Stimulated activated CD8-positive, alpha-beta memory T cell treated with anti-CD3 and anti-CD28 coated beads, Interleukin-4, amount 100 ng/mL, for 1 hour (primary cell): ENCODE measurements around the gene CNTROB.
A peak's percentile ranks its signal among the peaks of the same experiment; 100 is the strongest.

Experiments used
- DNase-seq, 2 donors: peaks; one replicate each; pipeline ENCODE4 v3.0.0-alpha.2; 2020; ENCODE audit warnings: low read depth in 2 of 2, low spot score in 1 of 2

Gene CNTROB, protein sequence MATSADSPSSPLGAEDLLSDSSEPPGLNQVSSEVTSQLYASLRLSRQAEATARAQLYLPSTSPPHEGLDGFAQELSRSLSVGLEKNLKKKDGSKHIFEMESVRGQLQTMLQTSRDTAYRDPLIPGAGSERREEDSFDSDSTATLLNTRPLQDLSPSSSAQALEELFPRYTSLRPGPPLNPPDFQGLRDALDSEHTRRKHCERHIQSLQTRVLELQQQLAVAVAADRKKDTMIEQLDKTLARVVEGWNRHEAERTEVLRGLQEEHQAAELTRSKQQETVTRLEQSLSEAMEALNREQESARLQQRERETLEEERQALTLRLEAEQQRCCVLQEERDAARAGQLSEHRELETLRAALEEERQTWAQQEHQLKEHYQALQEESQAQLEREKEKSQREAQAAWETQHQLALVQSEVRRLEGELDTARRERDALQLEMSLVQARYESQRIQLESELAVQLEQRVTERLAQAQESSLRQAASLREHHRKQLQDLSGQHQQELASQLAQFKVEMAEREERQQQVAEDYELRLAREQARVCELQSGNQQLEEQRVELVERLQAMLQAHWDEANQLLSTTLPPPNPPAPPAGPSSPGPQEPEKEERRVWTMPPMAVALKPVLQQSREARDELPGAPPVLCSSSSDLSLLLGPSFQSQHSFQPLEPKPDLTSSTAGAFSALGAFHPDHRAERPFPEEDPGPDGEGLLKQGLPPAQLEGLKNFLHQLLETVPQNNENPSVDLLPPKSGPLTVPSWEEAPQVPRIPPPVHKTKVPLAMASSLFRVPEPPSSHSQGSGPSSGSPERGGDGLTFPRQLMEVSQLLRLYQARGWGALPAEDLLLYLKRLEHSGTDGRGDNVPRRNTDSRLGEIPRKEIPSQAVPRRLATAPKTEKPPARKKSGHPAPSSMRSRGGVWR

DNA sequence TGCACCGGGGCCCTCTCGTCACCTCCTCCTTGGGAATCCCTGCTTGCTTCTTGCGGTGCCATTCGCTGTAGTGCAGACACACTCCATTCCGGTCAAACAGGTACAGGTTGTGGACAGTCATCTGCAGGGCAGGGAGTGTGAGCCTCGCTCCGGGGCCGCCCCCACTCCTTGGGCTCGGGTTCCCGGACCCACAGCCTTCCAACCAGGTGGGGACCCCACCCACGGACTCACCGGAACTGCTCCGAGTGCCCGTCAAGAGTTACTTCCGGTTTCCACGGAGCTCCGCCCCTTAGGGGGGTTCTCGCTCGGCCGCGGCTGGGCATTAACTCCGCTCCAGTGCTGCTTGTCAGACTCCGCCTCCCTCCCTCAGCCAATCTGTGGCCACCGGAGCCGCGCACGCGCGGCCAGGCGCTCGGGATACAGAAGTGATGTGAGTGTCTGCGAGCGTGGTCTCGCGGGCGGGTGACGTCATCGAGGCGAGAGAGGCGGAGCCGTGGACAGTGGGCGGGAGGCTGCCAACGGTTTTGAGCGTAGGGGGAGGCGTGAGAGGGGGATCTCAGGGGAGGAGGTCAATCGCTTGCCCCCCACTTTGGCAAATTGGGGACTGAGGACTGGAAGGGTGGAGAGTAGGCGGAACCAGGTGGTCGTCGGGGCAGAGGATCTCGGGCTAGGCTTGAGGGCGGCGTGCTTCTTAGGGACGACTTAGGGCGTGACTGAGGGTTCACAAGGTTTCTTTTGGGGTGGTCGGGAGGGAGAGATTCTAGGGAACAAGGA, at the start of gene CNTROB, which contains the start of gene TRAPPC1:
Gene CNTROB, plus strand, starts transcription at position 498 of the 774 bp plus-strand sequence. CDS start 874 bp downstream, outside the sequence.
Gene TRAPPC1, minus strand, starts transcription at position 238 of the 774 bp plus-strand sequence. Its CDS starts 117 bp downstream, at position 121.
- peak; percentile 98 to 99 for DNase-seq

DNA sequence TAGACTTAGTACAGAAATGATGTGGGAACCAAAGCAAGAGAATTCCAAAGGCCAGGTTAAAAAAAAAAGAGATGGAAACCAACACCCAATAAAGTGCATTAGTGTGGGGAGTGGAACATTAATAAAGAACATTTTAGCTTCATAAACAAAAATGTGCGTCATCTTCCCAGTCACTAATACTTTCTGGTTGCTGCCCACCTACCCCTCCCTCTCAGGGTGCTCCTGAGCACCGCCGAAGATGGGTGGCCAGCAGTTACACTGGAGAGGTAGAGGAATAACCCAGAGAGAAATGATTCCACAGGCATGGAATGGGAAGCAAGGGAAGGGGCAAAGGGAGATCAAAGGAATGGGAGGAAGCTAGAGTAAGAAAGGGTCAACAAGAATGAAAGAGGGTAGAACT, 49.4 kb upstream of the CNTROB start:
- no peak for DNase-seq

DNA sequence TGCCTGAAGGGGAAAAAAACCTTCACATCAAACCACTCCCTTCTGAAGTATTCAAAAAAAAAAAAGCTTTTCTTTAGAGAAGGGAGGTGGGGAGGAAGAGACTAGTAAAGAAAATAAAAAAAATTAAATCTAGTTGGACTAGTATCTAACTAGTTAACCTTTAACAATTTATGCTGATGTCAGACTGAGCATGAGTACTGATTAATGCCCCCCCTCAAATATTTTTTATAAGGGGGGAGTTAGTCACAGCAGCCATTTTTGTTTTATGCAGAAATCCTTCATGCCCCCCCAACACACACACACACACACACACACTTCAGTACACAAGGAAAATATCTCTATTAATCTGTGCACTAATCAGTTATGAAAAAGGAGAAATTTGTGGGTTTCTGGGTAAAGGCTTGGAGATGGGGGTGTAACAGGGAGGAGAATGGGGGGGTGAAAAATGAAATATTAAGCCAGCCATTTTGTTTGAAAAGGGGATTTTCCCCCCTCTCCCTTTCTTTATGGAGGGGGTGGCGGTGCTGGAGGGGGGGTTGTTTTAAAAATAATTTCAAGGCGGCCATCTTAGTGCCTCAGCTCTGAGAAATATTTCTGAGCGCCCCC, 48.1 kb upstream of the CNTROB start:
- DNase-seq, result no peak

DNA sequence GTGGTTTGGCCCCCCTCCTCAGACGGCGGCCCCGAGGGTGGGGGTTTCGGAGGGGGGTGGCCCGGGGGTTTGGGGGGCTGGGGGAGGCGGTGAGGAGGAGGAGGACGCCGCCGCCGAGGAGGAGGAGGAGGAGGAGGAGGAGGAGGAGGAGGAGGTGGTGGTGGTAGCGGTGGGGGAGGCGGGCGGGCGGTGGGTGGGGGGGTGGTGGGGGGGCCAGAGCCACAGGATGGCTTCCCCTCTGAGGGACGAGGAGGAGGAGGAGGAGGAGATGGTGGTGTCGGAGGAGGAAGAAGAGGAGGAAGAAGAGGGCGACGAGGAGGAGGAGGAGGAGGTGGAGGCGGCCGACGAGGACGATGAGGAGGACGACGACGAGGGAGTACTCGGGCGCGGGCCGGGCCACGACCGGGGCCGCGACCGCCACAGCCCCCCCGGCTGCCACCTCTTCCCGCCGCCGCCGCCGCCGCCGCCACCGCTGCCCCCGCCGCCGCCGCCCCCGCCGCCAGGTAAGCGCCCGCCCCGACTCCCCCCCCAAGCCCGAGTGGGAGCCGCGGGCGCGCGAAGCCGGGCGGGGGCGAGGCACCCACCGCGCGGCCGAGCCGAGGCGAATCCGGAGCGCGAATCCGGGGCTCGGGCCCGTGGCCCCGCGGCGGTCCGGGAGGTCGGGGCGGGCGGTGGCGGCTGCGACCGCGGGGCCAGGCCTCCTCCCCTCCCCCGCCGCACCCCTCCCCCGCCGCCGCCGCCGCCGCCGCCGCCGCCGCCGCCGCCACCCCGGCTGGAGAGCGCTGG, 47.2 kb upstream of the CNTROB start:
- DNase-seq, result peak in 1 of 2 donors; percentile 15

DNA sequence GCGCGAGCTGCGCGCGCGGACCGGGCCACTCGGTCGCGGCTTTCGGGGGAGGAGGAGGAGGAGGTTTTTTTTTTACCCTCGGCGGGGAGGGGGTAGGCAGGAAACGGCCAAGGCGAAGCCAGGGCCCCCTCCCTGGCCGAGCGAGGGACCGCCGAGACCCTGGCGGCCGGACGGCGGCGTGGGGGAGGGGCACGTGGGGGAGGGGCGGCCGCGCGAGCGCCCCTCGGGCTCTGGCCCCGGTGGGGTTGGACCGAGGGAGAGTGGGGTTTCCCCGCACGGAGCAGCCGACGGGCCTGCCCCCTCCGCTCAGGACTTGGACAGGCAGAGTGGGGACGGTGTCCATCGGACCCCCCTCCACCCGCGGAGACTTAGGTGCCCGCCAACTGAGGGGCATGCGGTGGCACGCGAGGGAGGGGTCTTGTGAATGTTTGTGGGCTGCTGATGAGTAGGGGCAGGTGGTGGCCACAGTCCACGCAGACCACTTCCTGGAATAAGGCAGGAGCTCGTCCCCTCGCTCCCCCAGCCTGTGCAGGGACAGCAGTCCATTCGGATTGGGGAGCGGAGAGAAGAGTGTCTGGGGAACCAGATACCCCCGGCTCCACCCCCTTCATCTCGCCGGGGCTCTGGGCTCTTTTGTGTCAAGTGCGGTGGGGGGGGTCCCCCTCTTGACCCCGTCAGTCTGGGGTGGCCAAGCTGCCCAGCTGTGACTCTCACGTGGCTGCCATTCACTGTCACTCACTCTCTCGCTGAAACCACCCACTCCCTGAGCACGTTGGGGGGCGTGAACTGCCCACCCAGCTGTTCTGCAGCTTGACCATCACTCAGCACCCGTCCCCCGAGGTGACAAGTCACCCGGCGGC, 46.4 kb upstream of the CNTROB start:
- peak in 1 of 2 donors; percentile 13 for DNase-seq

DNA sequence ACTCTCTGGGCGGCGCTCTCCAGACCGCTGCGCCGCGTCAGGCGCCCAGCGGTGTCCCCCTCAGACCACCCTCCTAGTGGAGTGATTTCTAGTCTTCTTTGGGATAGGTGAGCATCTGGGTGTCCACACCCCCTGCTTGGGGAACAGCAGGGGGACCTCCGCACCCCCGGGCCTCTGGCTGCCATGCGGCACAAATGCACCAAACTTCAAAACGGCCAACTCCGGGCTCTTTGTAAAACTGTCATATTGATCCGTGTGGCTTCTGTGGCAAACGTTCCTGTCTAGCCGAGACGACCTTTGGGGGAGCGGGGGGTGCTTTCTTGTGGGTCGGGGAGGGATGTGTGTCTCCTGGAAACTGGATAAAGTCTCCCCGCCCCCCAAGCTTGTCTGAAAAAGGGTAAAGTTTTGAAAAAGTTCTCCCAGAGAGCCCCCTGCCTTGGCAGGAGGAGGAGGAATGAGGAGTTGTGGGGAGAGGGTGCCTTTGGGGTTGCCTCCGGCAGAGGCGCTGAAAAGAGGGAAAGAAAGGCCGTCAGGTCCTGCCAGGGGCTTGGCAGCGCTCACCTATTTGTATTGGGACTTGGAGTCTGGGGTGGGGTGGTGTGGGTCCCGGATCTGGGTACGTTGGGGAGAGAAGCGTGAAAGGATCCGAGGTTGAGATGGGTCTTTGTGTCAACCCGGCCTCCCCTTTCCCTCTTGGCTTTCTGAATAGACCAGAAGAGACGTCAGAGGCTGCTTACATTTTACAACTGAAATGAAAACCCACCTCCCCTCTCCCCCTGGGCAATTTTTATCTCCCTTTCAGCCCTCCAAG, 45.6 kb upstream of the CNTROB start:
- peak in 1 of 2 donors; percentile 25 for DNase-seq

DNA sequence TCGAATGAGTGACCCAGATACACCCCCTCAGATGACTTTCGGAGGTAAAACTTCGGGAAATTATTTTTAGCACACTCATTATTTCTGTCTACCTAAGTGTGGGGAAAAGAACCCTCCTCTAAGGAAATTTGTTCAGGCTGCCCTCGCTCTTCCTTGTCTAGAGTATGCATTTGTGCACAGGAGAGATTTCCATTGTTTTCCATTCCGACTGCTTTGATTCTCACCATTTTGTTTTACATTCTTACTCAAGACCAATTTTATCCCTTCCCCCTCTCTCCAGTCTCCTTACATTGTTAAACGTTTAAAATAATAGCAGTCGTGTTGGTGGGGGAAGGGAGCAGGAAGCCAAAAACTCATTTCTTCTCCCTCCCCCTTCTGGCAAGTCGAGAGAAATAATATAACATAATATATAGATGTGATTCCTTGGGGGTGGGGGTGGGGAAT, 44.9 kb upstream of the CNTROB start:
- DNase-seq, result no peak

DNA sequence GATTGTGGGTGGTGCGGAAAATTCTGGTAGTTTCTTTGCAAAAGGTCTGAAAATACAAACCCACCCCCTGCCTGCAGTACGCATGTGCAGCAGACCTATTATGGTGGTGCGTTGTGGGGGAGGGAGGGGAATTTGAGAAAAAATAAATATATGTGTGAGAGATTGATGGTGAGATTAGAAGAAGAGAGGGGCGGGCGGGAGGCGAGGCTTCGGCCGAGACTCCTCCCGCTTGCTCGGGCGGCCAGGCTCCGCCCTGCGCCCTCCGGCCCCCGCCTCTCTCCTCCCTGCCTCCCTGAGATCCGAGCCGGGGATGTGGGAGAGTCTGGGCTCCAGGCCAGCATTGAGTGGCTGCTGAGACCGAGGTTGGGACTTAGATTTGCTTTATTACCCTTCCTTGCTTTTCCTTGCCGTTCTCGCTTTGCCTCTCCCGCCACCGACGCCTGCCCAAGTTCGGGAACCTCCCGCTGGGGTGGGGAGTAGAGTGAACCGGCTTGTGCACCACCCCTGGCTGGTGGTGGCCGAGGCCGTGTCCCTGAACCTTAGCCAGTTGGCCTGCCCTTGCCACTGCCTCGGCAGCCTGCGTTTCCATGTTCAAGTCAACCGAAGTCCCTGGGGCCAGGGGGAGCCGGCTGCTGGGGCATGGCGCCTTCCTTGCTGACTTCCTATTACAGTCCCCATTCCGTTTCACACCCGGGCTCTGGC, 44.4 kb upstream of the CNTROB start:
- peak in 1 of 2 donors; percentile 80 for DNase-seq

DNA sequence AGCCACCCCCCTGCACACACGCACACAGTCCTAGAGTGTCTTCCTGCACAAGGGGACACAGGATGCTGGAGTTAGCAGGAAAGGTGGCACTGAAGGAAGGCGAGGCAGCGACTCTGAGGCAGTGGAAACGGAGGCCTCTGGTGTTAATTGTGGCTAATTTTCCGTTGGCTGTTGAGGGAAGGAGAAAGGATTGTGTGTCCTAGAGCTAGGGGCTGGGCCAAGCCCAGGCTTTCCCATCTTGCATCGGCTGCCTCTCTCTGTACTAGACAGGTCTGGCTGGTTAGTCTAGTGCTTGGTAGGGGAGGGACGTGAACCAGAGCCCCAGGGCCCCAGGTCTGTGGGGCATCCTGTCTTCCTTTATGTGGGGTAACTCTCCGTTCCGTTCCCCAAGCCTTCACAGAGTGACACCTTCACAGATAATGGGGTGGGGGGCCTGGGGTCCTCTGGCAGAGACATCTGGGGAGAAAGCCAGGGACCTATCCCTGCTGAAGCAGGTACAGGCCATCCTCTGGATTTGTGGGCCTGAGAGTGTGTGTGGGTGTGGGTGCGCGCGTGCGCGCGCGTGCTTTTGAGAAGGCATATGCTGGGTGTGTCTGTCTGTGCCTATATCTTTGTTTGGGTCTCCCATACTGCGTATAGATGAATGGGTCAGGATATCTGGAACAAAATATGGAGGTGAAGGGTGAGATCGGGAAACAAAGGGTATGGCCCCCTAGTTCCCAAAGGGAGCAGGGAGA, 43.7 kb upstream of the CNTROB start, which contains the start of gene CHD3:
Gene CHD3, plus strand, starts transcription at position 606 of the 737 bp plus-strand sequence. CDS start 212 bp downstream, outside the sequence.
- peak in 1 of 2 donors; percentile 2 for DNase-seq

DNA sequence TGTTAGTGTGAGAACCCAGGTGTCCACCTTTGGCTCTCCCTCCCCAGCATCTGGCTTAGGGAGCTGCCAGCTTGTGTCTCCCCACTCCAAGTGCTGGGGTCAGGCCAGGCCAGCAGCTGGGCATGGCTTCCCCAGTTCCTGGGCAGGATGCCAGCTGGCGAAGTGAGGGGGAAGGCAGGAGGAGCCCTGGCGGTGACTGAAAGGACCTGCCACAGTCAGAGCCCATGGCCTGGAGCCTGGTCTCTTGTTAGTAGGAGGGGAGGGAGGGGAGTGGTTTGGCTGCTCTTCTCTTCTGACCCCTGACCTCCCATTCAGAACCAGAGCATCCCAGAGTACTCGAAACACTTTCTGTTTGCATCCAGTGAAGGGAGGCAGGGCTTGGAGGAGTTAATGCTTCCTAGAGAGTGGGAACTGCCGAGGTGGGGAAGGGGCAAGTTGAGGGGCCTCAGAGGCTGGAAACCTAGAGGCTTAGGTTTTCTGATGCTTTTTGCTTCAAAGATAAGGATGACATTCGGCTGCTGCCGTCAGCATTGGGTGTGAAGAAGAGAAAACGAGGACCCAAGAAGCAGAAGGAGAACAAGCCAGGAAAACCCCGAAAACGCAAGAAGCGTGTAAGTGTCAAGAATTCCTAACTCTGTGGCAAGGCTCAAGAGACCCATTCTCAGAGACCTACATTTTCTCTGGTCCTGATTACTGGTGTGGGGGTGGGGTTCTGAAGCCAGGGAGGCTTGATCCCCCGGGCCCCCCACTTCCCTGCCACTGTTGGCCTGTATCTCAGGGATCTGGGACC, 42.6 kb upstream of the CNTROB start:
- DNase-seq, result peak in 1 of 2 donors; percentile 3

DNA sequence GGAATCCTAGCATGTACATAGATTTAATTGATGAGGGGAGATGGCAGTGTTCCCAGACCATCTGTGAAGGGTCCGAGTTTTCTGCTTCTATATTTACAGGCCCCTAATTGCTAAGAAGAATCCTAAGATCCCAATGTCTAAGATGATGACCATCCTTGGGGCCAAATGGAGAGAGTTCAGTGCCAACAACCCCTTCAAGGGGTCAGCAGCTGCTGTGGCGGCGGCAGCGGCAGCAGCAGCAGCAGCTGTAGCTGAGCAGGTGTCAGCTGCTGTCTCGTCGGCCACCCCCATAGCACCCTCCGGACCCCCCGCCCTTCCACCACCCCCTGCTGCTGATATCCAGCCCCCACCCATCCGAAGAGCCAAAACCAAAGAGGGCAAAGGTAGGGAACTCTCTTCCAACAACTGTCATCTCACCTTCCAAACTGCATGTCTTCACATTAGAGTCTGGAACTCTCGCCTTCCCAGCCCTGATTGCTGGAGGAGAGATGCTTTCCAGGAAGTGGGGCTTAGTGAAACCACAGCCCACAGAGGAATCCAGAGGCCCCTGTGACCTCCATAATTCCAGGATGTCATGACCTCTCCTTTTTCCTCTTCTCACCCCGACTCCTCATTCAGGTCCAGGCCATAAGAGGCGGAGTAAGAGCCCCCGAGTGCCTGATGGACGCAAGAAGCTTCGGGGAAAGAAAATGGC, 38.7 kb upstream of the CNTROB start:
- no peak for DNase-seq

DNA sequence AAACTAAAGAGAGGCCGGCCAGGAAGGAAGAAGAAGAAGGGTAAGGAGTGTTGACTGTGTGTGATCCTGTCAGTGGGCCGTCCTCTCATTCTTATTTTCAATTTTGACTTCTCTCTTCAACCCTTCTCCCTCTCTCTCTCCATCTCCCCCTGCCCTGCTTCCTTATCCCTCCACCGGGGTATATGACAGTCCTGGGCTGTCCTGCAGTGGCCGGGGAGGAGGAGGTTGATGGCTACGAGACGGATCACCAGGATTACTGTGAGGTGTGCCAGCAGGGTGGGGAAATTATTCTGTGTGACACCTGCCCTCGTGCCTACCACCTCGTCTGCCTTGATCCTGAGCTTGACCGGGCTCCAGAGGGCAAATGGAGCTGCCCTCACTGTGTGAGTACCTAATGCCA, 37.8 kb upstream of the CNTROB start:
- no peak for DNase-seq

DNA sequence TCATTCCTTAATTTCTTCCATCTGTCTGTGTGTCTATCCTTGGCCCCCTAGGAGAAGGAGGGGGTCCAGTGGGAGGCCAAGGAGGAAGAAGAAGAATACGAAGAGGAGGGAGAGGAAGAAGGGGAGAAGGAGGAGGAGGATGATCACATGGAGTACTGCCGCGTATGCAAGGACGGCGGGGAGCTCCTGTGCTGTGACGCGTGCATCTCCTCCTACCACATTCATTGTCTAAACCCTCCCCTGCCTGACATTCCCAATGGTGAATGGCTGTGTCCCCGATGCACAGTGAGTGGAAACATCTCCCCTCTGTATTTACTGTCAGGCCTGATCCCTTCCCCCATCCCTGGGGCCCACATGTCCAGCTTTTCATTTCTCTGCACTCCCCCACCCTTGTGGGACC, 37.1 kb upstream of the CNTROB start:
- DNase-seq, result no peak

DNA sequence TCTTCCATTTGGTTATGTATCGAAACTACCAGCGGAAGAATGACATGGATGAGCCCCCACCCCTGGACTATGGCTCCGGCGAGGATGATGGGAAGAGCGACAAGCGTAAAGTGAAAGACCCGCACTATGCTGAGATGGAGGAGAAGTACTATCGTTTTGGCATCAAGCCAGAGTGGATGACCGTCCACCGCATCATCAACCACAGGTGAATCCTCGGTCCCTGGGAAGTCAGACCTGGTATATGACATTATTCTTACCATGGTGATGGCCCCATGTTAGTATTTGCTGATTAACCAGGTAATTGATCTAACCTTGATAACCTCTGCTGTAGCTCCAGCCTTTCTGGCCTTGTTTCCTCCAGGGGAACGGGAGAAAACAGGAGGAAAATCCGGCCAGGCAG, 34.9 kb upstream of the CNTROB start:
- DNase-seq, result no peak

DNA sequence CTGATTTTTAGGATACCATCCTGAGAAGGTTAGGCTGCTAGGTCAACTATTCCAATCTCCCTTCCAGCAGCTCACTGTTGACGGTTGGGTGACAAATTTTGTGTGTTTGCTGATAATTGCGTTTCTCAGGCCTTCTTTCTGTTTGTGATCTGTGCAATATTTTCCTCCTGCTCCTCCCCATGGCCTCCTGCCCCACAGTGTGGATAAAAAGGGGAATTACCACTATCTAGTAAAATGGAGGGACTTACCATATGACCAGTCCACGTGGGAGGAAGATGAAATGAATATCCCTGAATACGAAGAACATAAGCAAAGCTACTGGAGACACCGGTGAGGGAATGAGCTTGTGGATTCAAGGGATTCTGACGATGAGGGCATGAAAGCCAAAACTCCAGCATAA, 34.2 kb upstream of the CNTROB start:
- DNase-seq, result no peak
